Progenitor cell of endocrine pancreas (in vitro differentiated cells): ENCODE results near the gene HCN2. TPM values are rescaled to one million over a fixed set of nuclear protein-coding genes. Genes with fewer than 3 reads are reported as not detected.

ENCODE experiments used
- DNase-seq: peaks from one replicate; pipeline ENCODE4 v3.0.0; 2021; ENCODE audit warnings: low spot score; ENCODE audit not compliant: unreplicated experiment
- H3K27ac Mint-ChIP-seq: 2 replicates; pipeline ENCODE4 v1.8.0; 2021; ENCODE audit warnings: mild to moderate bottlenecking, moderate library complexity, mixed read lengths
- H3K27me3 Mint-ChIP-seq: 2 replicates; pipeline ENCODE4 v1.8.0; 2021; ENCODE audit warnings: mixed read lengths
- H3K36me3 Mint-ChIP-seq: 2 replicates; pipeline ENCODE4 v1.8.0; 2022; ENCODE audit warnings: mixed read lengths; ENCODE audit not compliant: insufficient read depth
- H3K4me1 Mint-ChIP-seq: 2 replicates; pipeline ENCODE4 v1.8.0; 2021; ENCODE audit warnings: low read depth, mixed read lengths
- H3K4me3 Mint-ChIP-seq: 2 replicates; pipeline ENCODE4 v1.8.0; 2021; ENCODE audit warnings: low read depth, mild to moderate bottlenecking, moderate library complexity, mixed read lengths
- H3K9me3 Mint-ChIP-seq: 2 replicates; pipeline ENCODE4 v1.8.0; 2021; ENCODE audit warnings: low read depth, mixed read lengths
- CTCF ChIP-seq: fragments of 200-600 bp; sonication (generic); IDR thresholded peaks from one replicate; pipeline ENCODE4 v1.5.0; 2021; ENCODE audit warnings: antibody characterized with exemption, mild to moderate bottlenecking; ENCODE audit not compliant: unreplicated experiment
- total RNA-seq: library from RNA; stranded (reverse); gene quantifications from 2 replicates; pipeline ENCODE4 v1.2.1, GENCODE V29; 2021

The HCN2 gene
- total RNA-seq, 1 donor from 2014 or later, result 0.34 TPM

GRCh38 chr19:593055-593454, 3.4 kb downstream of the HCN2 start:
- Mint-ChIP-seq H3K27ac (no peak overlapping the region), H3K4me1 (peaks cover 2% of the 10 kb centered on the region), H3K36me3 (no peaks in the 10 kb centered on the region), H3K27me3 (peaks cover 37% of the 10 kb centered on the region), H3K9me3 (no peaks in the 10 kb centered on the region), H3K4me3 (no peak overlapping the region)
- DNase-seq, result no peak
- TF ChIP-seq CTCF, result no peak

GRCh38 chr19:593505-593904, 3.8 kb downstream of the HCN2 start:
- H3K4me3 Mint-ChIP-seq, result no peak overlapping the region
- H3K36me3 Mint-ChIP-seq, result no peaks in the 10 kb centered on the region
- no peak for TF ChIP-seq CTCF
- no peak for DNase-seq
- peaks cover 2% of the 10 kb centered on the region for H3K4me1 Mint-ChIP-seq
- peaks cover 35% of the 10 kb centered on the region for H3K27me3 Mint-ChIP-seq
- H3K9me3 Mint-ChIP-seq, result no peaks in the 10 kb centered on the region
- no peak overlapping the region for H3K27ac Mint-ChIP-seq

- H3K4me3 Mint-ChIP-seq, result no peak overlapping the region
- H3K27ac Mint-ChIP-seq, result no peak overlapping the region
- H3K27me3 Mint-ChIP-seq, result peaks cover 28% of the 10 kb centered on the region
Measured at GRCh38 chr19:594265-594870, 4.7 kb downstream of the HCN2 start.

GRCh38 chr19:595326-596262, 5.9 kb downstream of the HCN2 start:
- H3K4me3 Mint-ChIP-seq, result no peak overlapping the region
- H3K4me1 Mint-ChIP-seq, result peaks cover 2% of the 10 kb centered on the region
- peaks cover 28% of the 10 kb centered on the region for H3K27me3 Mint-ChIP-seq
- H3K9me3 Mint-ChIP-seq, result no peaks in the 10 kb centered on the region
- no peak for DNase-seq
- H3K36me3 Mint-ChIP-seq, result no peaks in the 10 kb centered on the region
- no peak for TF ChIP-seq CTCF
- no peak overlapping the region for H3K27ac Mint-ChIP-seq

More at GRCh38 chr19:594265-594870, 4.7 kb downstream of the HCN2 start:
- no peaks in the 10 kb centered on the region for H3K9me3 Mint-ChIP-seq
- no peaks in the 10 kb centered on the region for H3K36me3 Mint-ChIP-seq
- no peak for TF ChIP-seq CTCF
- no peak for DNase-seq
- H3K4me1 Mint-ChIP-seq, result peaks cover 2% of the 10 kb centered on the region

GRCh38 chr19:596263-596655, 6.6 kb downstream of the HCN2 start:
- Mint-ChIP-seq H3K4me1 (peaks cover 2% of the 10 kb centered on the region), H3K4me3 (no peak overlapping the region), H3K36me3 (no peaks in the 10 kb centered on the region), H3K9me3 (no peaks in the 10 kb centered on the region), H3K27ac (no peak overlapping the region), H3K27me3 (peaks cover 26% of the 10 kb centered on the region)
- TF ChIP-seq CTCF, result no peak
- DNase-seq, result no peak
